ENCODE results near the gene KCNK6. TPM values are rescaled to one million over a fixed set of nuclear protein-coding genes. Genes with fewer than 3 reads are reported as not detected.

KCNK6 gene
- total and polyA plus RNA-seq, 10 of the 15 experiments (the other 5 are each of a cell fraction or from before 2014, with no cell fraction given) = 0.04 to 1.4 (median 1.1) TPM

GRCh38 chr19:38308006-38308766 is 11.5 kb upstream of the KCNK6 start:
- ChIA-PET RAD21 (ENCODE audit: unreplicated experiment) (no interaction called here), POLR2A (no interaction called here), SMC1A (ENCODE audit: uncharacterized antibody, unreplicated experiment) (no interaction called here), CTCF (no interaction called here)
- H3K79me2 ChIP-seq (ENCODE audit: control insufficient read depth, insufficient read depth, low read length) = no peaks in the 10 kb centered on the region
- no peak overlapping the region for H3K4me3 ChIP-seq
- no peak for DNase-seq (ENCODE audit: low read depth, low spot score)
- H3K4me2 ChIP-seq (ENCODE audit: control insufficient read depth, insufficient read depth) = no peak overlapping the region
- no peaks in the 10 kb centered on the region for H3K27me3 ChIP-seq (replicated peaks in 1 of 2; ENCODE audit: control insufficient read depth in 2 of 2, insufficient read depth in 2 of 2, low read length in 1 of 2)
- FAIRE-seq = no peak
- no peak overlapping the region for H2AFZ ChIP-seq (ENCODE audit: control insufficient read depth, low read depth, low read length)
- no peaks in the 10 kb centered on the region for H3K4me1 ChIP-seq (ENCODE audit: control insufficient read depth, insufficient read depth, low read length)
- no peaks in the 10 kb centered on the region for H4K20me1 ChIP-seq (ENCODE audit: control insufficient read depth, insufficient read depth)
- BruUV-seq (replicated peaks) = no TSS peak
- in situ Hi-C loops (cut with MboI) (no loop called here), intact Hi-C loops (cut with micrococcal nuclease; ENCODE audit: unreplicated experiment) (no loop called here)
- H3K9me3 ChIP-seq (replicated peaks; ENCODE audit: control insufficient read depth, insufficient read depth, low read length) = no peaks in the 10 kb centered on the region
- ATAC-seq = no peak
- TF ChIP-seq HCFC1 (IDR thresholded peaks at IDR 0.05; ENCODE audit: low read length) (no peak), SPI1 (IDR thresholded peaks at IDR 0.05; ENCODE audit: borderline replicate concordance, insufficient read depth, low read depth, low read length) (peak; percentile 35; the same call in 1 of the 2 replicates)
- H3K9ac ChIP-seq (ENCODE audit: control insufficient read depth, insufficient read depth, low read length) = no peak overlapping the region
- peaks cover 0 to 11% of the 10 kb centered on the region in 2 experiments; a peak in 3 of 4 replicates for H3K36me3 ChIP-seq (ENCODE audit: control insufficient read depth in 2 of 2, insufficient read depth in 2 of 2, low read length in 1 of 2)
- WGBS (ENCODE audit: insufficient coverage, insufficient replicate concordance, low lambda C conversion rate, missing lambda C conversion rate) = 89% methylated on average over 12 of the region's 12 CpGs
- H3K27ac ChIP-seq (ENCODE audit: control insufficient read depth, insufficient read depth) = no peak overlapping the region

GRCh38 chr19:38308926-38309614 is 10.6 kb upstream of the KCNK6 start:
- DNase-seq (ENCODE audit: low read depth, low spot score) (no peak), ATAC-seq (no peak), FAIRE-seq (no peak)
- RAD21 ChIA-PET (ENCODE audit: unreplicated experiment) = no interaction called here
- WGBS (ENCODE audit: insufficient coverage, insufficient replicate concordance, low lambda C conversion rate, missing lambda C conversion rate) = 87% methylated on average over 20 of the region's 24 CpGs
- in situ Hi-C loops (cut with MboI) = no loop called here
- Histone ChIP-seq H3K4me2 (ENCODE audit: control insufficient read depth, insufficient read depth) (no peak overlapping the region), H3K9ac (ENCODE audit: control insufficient read depth, insufficient read depth, low read length) (no peak overlapping the region), H4K20me1 (ENCODE audit: control insufficient read depth, insufficient read depth) (no peaks in the 10 kb centered on the region), H3K27ac (ENCODE audit: control insufficient read depth, insufficient read depth) (no peak overlapping the region), H3K79me2 (ENCODE audit: control insufficient read depth, insufficient read depth, low read length) (no peaks in the 10 kb centered on the region), H3K36me3 (ENCODE audit: control insufficient read depth in 2 of 2, insufficient read depth in 2 of 2, low read length in 1 of 2) (peaks cover 0 to 11% of the 10 kb centered on the region in 2 experiments; a peak in 3 of 4 replicates), H3K4me1 (ENCODE audit: control insufficient read depth, insufficient read depth, low read length) (no peaks in the 10 kb centered on the region), H3K4me3 (no peak overlapping the region), H3K9me3 (replicated peaks; ENCODE audit: control insufficient read depth, insufficient read depth, low read length) (no peaks in the 10 kb centered on the region), H2AFZ (ENCODE audit: control insufficient read depth, low read depth, low read length) (no peak overlapping the region), H3K27me3 (replicated peaks in 1 of 2; ENCODE audit: control insufficient read depth in 2 of 2, insufficient read depth in 2 of 2, low read length in 1 of 2) (no peaks in the 10 kb centered on the region)
- SMC1A ChIA-PET (ENCODE audit: uncharacterized antibody, unreplicated experiment) = no interaction called here
- intact Hi-C loops (cut with micrococcal nuclease; ENCODE audit: unreplicated experiment) = no loop called here
- POLR2A ChIA-PET = no interaction called here
- CTCF ChIA-PET = no interaction called here
- BruUV-seq (replicated peaks) = no TSS peak
- TF ChIP-seq, protein P1, sequence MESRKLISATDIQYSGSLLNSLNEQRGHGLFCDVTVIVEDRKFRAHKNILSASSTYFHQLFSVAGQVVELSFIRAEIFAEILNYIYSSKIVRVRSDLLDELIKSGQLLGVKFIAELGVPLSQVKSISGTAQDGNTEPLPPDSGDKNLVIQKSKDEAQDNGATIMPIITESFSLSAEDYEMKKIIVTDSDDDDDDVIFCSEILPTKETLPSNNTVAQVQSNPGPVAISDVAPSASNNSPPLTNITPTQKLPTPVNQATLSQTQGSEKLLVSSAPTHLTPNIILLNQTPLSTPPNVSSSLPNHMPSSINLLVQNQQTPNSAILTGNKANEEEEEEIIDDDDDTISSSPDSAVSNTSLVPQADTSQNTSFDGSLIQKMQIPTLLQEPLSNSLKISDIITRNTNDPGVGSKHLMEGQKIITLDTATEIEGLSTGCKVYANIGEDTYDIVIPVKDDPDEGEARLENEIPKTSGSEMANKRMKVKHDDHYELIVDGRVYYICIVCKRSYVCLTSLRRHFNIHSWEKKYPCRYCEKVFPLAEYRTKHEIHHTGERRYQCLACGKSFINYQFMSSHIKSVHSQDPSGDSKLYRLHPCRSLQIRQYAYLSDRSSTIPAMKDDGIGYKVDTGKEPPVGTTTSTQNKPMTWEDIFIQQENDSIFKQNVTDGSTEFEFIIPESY (IDR thresholded peaks at IDR 0.05) = no peak
- TF ChIP-seq STAT3 (IDR thresholded peaks at IDR 0.05; ENCODE audit: low read depth, low read length) = no peak
- TF ChIP-seq SMAD1 (IDR thresholded peaks at IDR 0.05; ENCODE audit: low read depth, partially characterized antibody) = no peak
- TF ChIP-seq NFYA (IDR thresholded peaks at IDR 0.05; ENCODE audit: borderline replicate concordance, low read depth, low read length) = no peak
- no peak for TF ChIP-seq E2F8 (IDR thresholded peaks at IDR 0.05; ENCODE audit: low read depth, partially characterized antibody)
- TF ChIP-seq RAD21 (IDR thresholded peaks at IDR 0.05; ENCODE audit: insufficient read depth, low read depth, low read length) = no peak
